Endothelial cell of umbilical vein (primary cell): Measurements from ENCODE around the gene HECA. TPM values are rescaled to one million over a fixed set of nuclear protein-coding genes. Genes with fewer than 3 reads are reported as not detected.

Source experiments
- BruUV-seq: library from RNA; stranded (reverse); fragments of 400-500 nt; replicated peaks from 2 replicates; lab custom pipeline; 2021; lab: Mats Ljungman, UMichigan
- CTCF ChIA-PET: fragments of 300-600, 350-600 bp; sonication (Branson Sonifier 250); formaldehyde crosslinking; loops from one replicate; lab custom pipeline; 2021; ENCODE audit warnings: antibody characterized with exemption, inconsistent platforms; lab: Charles Lee
- POLR2A ChIA-PET: fragments of 300-600, 350-600 bp; sonication (Branson Sonifier 250); formaldehyde crosslinking; loops from one replicate; lab custom pipeline; 2021; ENCODE audit warnings: antibody characterized with exemption, inconsistent platforms; lab: Charles Lee
- DNase-seq: peaks from one replicate; pipeline ENCODE4 v3.0.0-alpha.2; 2011; ENCODE audit warnings: low read depth, low spot score
- FAIRE-seq: peaks from 2 replicates; lab custom pipeline; 2011; peaks lifted over from hg19 to GRCh38; lab: Jason Lieb, UNC
- H2AFZ ChIP-seq: 2 replicates; pipeline ENCODE4 v1.6.0; 2012; ENCODE audit warnings: low read depth, low read length, control low read depth, inconsistent platforms
- H3K27ac ChIP-seq: 2 replicates; pipeline ENCODE4 v1.5.1; 2011; ENCODE audit warnings: low read depth, mild to moderate bottlenecking, control low read depth, low read length, moderate library complexity; ENCODE audit not compliant: insufficient read depth
- H3K27me3 ChIP-seq, 2 experiments: 2 replicates each; pipeline versions ENCODE4 v1.6.0 to v1.6.1; 2011; ENCODE audit warnings: low read length in 2 of 2, mixed read lengths in 1 of 2; ENCODE audit not compliant: control insufficient read depth in 2 of 2, insufficient read depth in 2 of 2
- H3K36me3 ChIP-seq, 2 experiments: 2 replicates in 1 of 2; 3 replicates in 1 of 2; pipeline ENCODE4 v1.5.1; 2011; ENCODE audit warnings: low read length in 2 of 2, mild to moderate bottlenecking in 1 of 2, moderate library complexity in 1 of 2; ENCODE audit not compliant: control insufficient read depth in 2 of 2, insufficient read depth in 2 of 2; ENCODE audit errors: extremely low read depth in 1 of 2
- H3K4me1 ChIP-seq: 3 replicates; pipeline ENCODE4 v1.5.1; 2011; ENCODE audit warnings: mild to moderate bottlenecking, low read length; ENCODE audit not compliant: control insufficient read depth, insufficient read depth; ENCODE audit errors: extremely low read depth
- H3K4me2 ChIP-seq: 2 replicates; pipeline ENCODE4 v1.6.1; 2011; ENCODE audit warnings: low read length, control low read depth, mixed read lengths; ENCODE audit not compliant: insufficient read depth
- H3K4me3 ChIP-seq, 3 experiments: fragments of 200-600 bp in 1 of 3; sonication (generic), shearing (Covaris generic) in 1 of 3; replicated peaks in 1 of 3; 2 replicates each; pipeline ENCODE4 v1.5.1; 2011 to 2016; ENCODE audit warnings: control low read depth in 3 of 3, low read length in 3 of 3, mild to moderate bottlenecking in 2 of 3, inconsistent platforms in 1 of 3, low read depth in 1 of 3, moderate library complexity in 1 of 3; ENCODE audit not compliant: insufficient read depth in 1 of 3
- H3K79me2 ChIP-seq: 2 replicates; pipeline ENCODE4 v1.6.0; 2012; ENCODE audit warnings: low read length, inconsistent platforms; ENCODE audit not compliant: control insufficient read depth, insufficient read depth
- H3K9ac ChIP-seq: replicated peaks from 2 replicates; pipeline ENCODE3; 2011; ENCODE audit warnings: low read length, control low read depth; ENCODE audit not compliant: insufficient read depth; ENCODE audit errors: extremely low read depth
- H3K9me1 ChIP-seq: replicated peaks from 3 replicates; pipeline ENCODE4 v1.6.0; 2011; ENCODE audit warnings: mild to moderate bottlenecking, low read length; ENCODE audit not compliant: control insufficient read depth, insufficient read depth; ENCODE audit errors: extremely low read depth
- H3K9me3 ChIP-seq: replicated peaks from 2 replicates; pipeline ENCODE4 v1.5.1; 2012; ENCODE audit warnings: low read length, inconsistent platforms; ENCODE audit not compliant: control insufficient read depth, insufficient read depth
- H4K20me1 ChIP-seq: replicated peaks from 2 replicates; pipeline ENCODE3; 2011; ENCODE audit warnings: mild to moderate bottlenecking, low read length; ENCODE audit not compliant: control insufficient read depth, insufficient read depth; ENCODE audit errors: extremely low read depth
- CTCF ChIP-seq, 2 donors: IDR thresholded peaks; 1 replicate in 1 of 2; 2 replicates in 1 of 2; pipeline ENCODE4 v1.5.1; 2011; ENCODE audit warnings: low read length in 2 of 2, mild to moderate bottlenecking in 2 of 2, moderate library complexity in 2 of 2, control low read depth in 1 of 2, inconsistent platforms in 1 of 2, low read depth in 1 of 2; ENCODE audit not compliant: insufficient read depth in 1 of 2; ENCODE audit errors: extremely low read depth in 1 of 2
- EZH2 ChIP-seq: IDR thresholded peaks from 2 replicates; pipeline ENCODE4 v1.6.1; 2012; ENCODE audit warnings: borderline replicate concordance, low read depth, mild to moderate bottlenecking, moderate library complexity, low read length, inconsistent platforms; ENCODE audit not compliant: severe bottlenecking
- FOS ChIP-seq: IDR thresholded peaks from 2 replicates; pipeline ENCODE4 v1.6.1; 2011; ENCODE audit warnings: mild to moderate bottlenecking, low read length, moderate library complexity, borderline replicate concordance; ENCODE audit not compliant: insufficient read depth
- GATA2 ChIP-seq: IDR thresholded peaks from 2 replicates; pipeline ENCODE4 v1.7.0; 2011; ENCODE audit warnings: low read depth, mild to moderate bottlenecking, moderate library complexity, mixed read lengths, low read length; ENCODE audit not compliant: insufficient read length, insufficient read depth
- JUN ChIP-seq: IDR thresholded peaks from 2 replicates; pipeline ENCODE4 v1.6.1; 2011; ENCODE audit warnings: borderline replicate concordance, low read depth; ENCODE audit not compliant: insufficient read length, insufficient read depth
- MAX ChIP-seq: IDR thresholded peaks from 2 replicates; pipeline ENCODE4 v1.6.1; 2011; ENCODE audit not compliant: insufficient read depth, insufficient read length
- MYC ChIP-seq: IDR thresholded peaks from one replicate; pipeline ENCODE4 v1.6.1; 2011; ENCODE audit warnings: mild to moderate bottlenecking, low read depth, low read length
- POLR2A ChIP-seq: IDR thresholded peaks from 2 replicates; pipeline ENCODE4 v1.6.1; 2012; ENCODE audit warnings: low read depth, mild to moderate bottlenecking, control low read depth, low read length
- POLR2AphosphoS5 ChIP-seq: IDR thresholded peaks from 2 replicates; pipeline ENCODE4 v1.6.1; 2012; ENCODE audit warnings: low read depth, mild to moderate bottlenecking, control low read depth, low read length, moderate library complexity; ENCODE audit not compliant: insufficient read depth
- dilution Hi-C: fragments of 300-500 bp; cut with MboI; formaldehyde crosslinking; loops from one replicate; pipeline ENCODE4 v1.15.0; 2019; ENCODE audit warnings: low sequenced_read_pairs; ENCODE audit not compliant: extremely low pct_ligation_motif_present
- intact Hi-C: fragments of 100-400 bp; cut with micrococcal nuclease; formaldehyde crosslinking; loops from one replicate; pipeline ENCODE4 v1.10.0; 2022
- polyA plus RNA-seq, 4 experiments: library from polyadenylated mRNA; depleted of rRNA in 3 of 4; stranded (reverse) in 3 of 4; unstranded in 1 of 4; fragments of >200 nt; gene quantifications; 2 replicates each; pipeline versions ENCODE4 v1.2.1 to v1.2.3, GENCODE V29; 2011 to 2012; ENCODE audit warnings: missing spikeins in 1 of 4
- total RNA-seq: library from RNA; stranded (reverse); gene quantifications from 2 replicates; pipeline ENCODE4 v1.2.3, GENCODE V29; 2021

HECA gene
- total and polyA plus RNA-seq, 2 donors (not counting 3 experiments of a cell fraction or from before 2014, with no cell fraction given) = 5.8 to 16.7 TPM

DNA sequence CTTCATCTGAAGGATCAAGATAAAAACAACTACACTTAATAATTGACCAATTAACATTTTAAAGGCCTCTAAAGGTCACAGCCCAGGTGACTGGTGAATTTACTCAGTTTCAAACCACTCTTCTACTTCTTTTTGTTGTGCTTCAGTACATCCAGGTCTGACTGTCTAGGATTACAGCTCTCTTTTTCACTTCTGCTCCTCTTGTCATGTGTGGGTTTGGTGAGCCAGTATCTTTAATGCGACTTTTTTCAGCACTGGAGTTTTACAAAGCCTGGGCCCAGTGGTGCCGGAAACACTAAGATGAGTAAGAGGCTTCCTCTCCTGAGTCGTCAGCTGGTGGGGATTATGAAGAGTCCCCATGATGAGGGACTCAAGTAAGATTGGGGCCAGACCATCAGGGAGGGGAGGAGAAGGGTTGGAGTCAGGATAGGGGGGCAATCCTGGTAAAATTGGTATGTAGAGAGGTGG, 27.0 kb downstream of the HECA start:
- H3K9me1 ChIP-seq = no peaks in the 10 kb centered on the region
- POLR2A ChIA-PET = no interaction called here
- H2AFZ ChIP-seq = no peak overlapping the region
- H3K79me2 ChIP-seq = no peaks in the 10 kb centered on the region
- H4K20me1 ChIP-seq = no peaks in the 10 kb centered on the region
- H3K4me2 ChIP-seq = no peak overlapping the region
- H3K27me3 ChIP-seq = no peaks in the 10 kb centered on the region
- no TSS peak for BruUV-seq
- H3K9me3 ChIP-seq = no peaks in the 10 kb centered on the region
- no peaks in the 10 kb centered on the region for H3K4me1 ChIP-seq
- H3K36me3 ChIP-seq = peaks cover 0 to 3% of the 10 kb centered on the region in 2 experiments
- dilution Hi-C loops (no loop called here), intact Hi-C loops (no loop called here)
- TF ChIP-seq MAX = no peak
- CTCF ChIA-PET = no interaction called here
- H3K27ac ChIP-seq = no peak overlapping the region
- no peak overlapping the region for H3K9ac ChIP-seq
- FAIRE-seq (no peak), DNase-seq (no peak)
- H3K4me3 ChIP-seq = no peak overlapping the region

GRCh38 chr6:139164001-139164400, 29.1 kb downstream of the HECA start:
- FAIRE-seq = no peak
- dilution Hi-C loops = no loop called here

More at GRCh38 chr6:139164001-139164400, 29.1 kb downstream of the HECA start:
- POLR2A ChIA-PET = no interaction called here
- Histone ChIP-seq H3K4me2 (no peak overlapping the region), H3K9ac (no peak overlapping the region), H2AFZ (no peak overlapping the region), H3K36me3 (peaks cover 0 to 5% of the 10 kb centered on the region in 2 experiments), H3K9me3 (no peaks in the 10 kb centered on the region), H3K9me1 (no peaks in the 10 kb centered on the region), H3K79me2 (no peaks in the 10 kb centered on the region), H4K20me1 (no peaks in the 10 kb centered on the region), H3K4me1 (no peaks in the 10 kb centered on the region), H3K27ac (no peak overlapping the region), H3K4me3 (no peak overlapping the region), H3K27me3 (no peaks in the 10 kb centered on the region)
- intact Hi-C loops = no loop called here
- BruUV-seq = no TSS peak
- TF ChIP-seq MYC (no peak), JUN (no peak), POLR2A (no peak), POLR2AphosphoS5 (no peak), EZH2 (no peak), MAX (no peak), GATA2 (no peak), FOS (no peak), CTCF (IDR thresholded peaks at IDR 0.05; ENCODE audit: extremely low read depth in 1 of 2, insufficient read depth in 1 of 2, low read depth in 1 of 2, low read length in 2 of 2) (no peak)
- no peak for DNase-seq
- CTCF ChIA-PET = no interaction called here
